SH-SY5Y (cell line): ENCODE results near the gene GDPD3.

ENCODE experiments used
- GATA2 ChIP-seq: IDR thresholded peaks from 2 replicates; pipeline ENCODE4 v1.6.1; 2011; ENCODE audit warnings: mild to moderate bottlenecking, low read depth, low read length
- GATA3 ChIP-seq: IDR thresholded peaks from 2 replicates; pipeline ENCODE4 v1.6.1; 2011; ENCODE audit warnings: low read depth, mild to moderate bottlenecking, low read length, moderate library complexity

DNA sequence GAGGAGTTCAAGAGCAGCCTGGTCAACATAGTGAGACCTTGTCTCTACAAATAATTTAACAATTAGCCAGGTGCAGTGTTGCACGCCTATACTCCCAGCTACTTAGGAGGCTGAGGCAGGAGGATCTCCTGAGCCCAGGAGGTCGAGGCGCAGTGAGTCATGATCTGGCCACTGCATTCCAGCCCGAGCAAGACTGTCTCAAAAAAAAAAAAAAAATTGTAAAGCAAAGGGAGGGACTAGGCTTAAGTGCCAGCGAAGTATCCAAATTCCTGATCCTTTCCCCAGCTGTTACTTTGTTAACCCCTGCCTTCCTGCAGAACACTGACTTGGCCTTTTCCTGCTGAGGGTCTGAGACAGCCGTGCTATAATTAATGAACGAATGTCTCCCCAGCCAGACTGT is 2.7 kb downstream of the GDPD3 start:
- TF ChIP-seq GATA2 (no peak), GATA3 (no peak)
